Measurements from ENCODE around the gene GJB2. TPM values are rescaled to one million over a fixed set of nuclear protein-coding genes. Genes with fewer than 3 reads are reported as not detected.

Gene GJB2
- total and polyA plus RNA-seq, 10 of the 15 experiments (the other 5 are each of a cell fraction or from before 2014, with no cell fraction given) = 0.07 to 0.59 (median 0.31) TPM; not detected in 1

DNA sequence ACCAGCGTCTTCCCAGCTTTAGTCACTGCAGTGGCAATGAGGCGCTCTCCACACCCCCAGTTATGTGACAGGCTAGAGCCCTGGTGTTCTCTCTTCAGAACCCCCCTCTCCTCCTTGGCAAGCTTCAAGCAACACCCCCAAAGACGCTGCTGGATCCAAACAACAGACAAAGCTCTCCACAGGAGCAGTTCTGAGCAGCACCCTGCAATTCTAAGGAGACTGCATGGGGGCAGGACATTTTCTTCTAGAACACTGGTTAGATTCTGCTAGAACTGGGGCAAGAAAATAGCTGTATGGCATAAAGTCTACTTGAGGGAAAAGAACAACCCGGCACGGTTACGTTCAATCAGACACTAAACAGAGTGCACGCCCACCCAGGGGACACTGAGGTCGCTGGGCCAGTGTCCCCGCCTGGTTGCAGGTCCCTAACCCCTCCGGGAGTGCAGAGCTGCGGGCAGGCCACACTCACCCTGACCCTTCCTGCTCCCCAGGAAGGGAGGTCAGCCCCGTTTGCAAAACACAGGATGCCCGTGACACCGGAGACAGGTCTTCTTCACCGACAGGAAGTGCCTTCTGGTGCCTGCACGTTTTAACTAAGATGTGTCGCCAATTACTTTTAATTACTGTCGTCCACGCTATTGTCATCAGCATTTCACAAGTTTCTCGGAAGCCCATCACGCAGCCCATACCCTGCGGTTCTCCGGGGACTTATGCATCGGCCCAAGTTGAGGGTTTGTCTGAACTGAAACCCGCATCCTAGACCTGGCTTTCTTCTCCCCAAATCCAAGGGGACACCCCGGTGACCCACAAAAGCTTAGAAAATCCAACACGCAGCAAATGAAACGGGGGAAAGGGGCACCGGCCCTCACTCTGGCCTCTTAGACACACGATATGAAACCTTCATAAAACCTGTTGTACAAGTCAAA is 38.4 kb upstream of the GJB2 start:
- H3K36me3 ChIP-seq (ENCODE audit: control insufficient read depth in 2 of 2, insufficient read depth in 2 of 2, low read length in 1 of 2) = no peaks in the 10 kb centered on the region
- WGBS (ENCODE audit: insufficient coverage, insufficient replicate concordance, low lambda C conversion rate, missing lambda C conversion rate) = 46% methylated on average over 30 of the region's 30 CpGs
- intact Hi-C loops (cut with micrococcal nuclease; ENCODE audit: unreplicated experiment) = loop anchor here (10.0 kb wide), 1 partner anchor 64 kb away; no protein-coding TSS in a partner anchor

More for the DNA sequence above, 38.4 kb upstream of the GJB2 start:
- H4K20me1 ChIP-seq (ENCODE audit: control insufficient read depth, insufficient read depth) = no peaks in the 10 kb centered on the region
- peaks cover 6 to 12% of the 10 kb centered on the region in 2 experiments; a peak in 3 of 4 replicates for H3K27me3 ChIP-seq (replicated peaks in 1 of 2; ENCODE audit: control insufficient read depth in 2 of 2, insufficient read depth in 2 of 2, low read length in 1 of 2)
- no peak overlapping the region for H3K9ac ChIP-seq (ENCODE audit: control insufficient read depth, insufficient read depth, low read length)
- ChIA-PET RAD21 (ENCODE audit: unreplicated experiment) (no interaction called here), CTCF (no interaction called here), POLR2A (no interaction called here), SMC1A (ENCODE audit: uncharacterized antibody, unreplicated experiment) (no interaction called here)
- no peaks in the 10 kb centered on the region for H3K4me1 ChIP-seq (ENCODE audit: control insufficient read depth, insufficient read depth, low read length)
- peak overlapping the region; percentile 25; the same call in 1 of the 2 replicates for H3K4me2 ChIP-seq (ENCODE audit: control insufficient read depth, insufficient read depth)
- TF ChIP-seq KDM1A (IDR thresholded peaks at IDR 0.05; ENCODE audit: borderline replicate concordance) (no peak), SMARCA5 (IDR thresholded peaks at IDR 0.05) (no peak), TBL1XR1 (IDR thresholded peaks at IDR 0.05; ENCODE audit: low read depth, low read length) (no peak), STAT1 (conservative IDR thresholded peaks at IDR 0.05) (no peak), MTA3 (IDR thresholded peaks at IDR 0.05; ENCODE audit: borderline replicate concordance, low read length) (no peak), SMAD5 (IDR thresholded peaks at IDR 0.05; ENCODE audit: low read depth) (no peak), BMI1 (IDR thresholded peaks at IDR 0.05; ENCODE audit: borderline replicate concordance) (no peak), PML (IDR thresholded peaks at IDR 0.05; ENCODE audit: low read length) (no peak), SIX5 (IDR thresholded peaks at IDR 0.05; ENCODE audit: low read depth, low read length, severe bottlenecking) (no peak), BRCA1 (IDR thresholded peaks at IDR 0.05; ENCODE audit: low read depth, low read length) (no peak), POU2F2 (IDR thresholded peaks at IDR 0.05; ENCODE audit: borderline replicate concordance, low read depth, low read length) (no peak), RAD21 (IDR thresholded peaks at IDR 0.05; ENCODE audit: insufficient read depth, low read depth, low read length) (no peak), KLF5 (IDR thresholded peaks at IDR 0.05; ENCODE audit: partially characterized antibody) (no peak)
- TF ChIP-seq, protein P1, sequence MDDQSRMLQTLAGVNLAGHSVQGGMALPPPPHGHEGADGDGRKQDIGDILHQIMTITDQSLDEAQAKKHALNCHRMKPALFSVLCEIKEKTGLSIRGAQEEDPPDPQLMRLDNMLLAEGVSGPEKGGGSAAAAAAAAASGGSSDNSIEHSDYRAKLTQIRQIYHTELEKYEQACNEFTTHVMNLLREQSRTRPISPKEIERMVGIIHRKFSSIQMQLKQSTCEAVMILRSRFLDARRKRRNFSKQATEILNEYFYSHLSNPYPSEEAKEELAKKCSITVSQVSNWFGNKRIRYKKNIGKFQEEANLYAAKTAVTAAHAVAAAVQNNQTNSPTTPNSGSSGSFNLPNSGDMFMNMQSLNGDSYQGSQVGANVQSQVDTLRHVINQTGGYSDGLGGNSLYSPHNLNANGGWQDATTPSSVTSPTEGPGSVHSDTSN (IDR thresholded peaks at IDR 0.05; ENCODE audit: insufficient replicate concordance, low read depth, low read length) = no peak
- H3K27ac ChIP-seq (ENCODE audit: control insufficient read depth, insufficient read depth) = no peak overlapping the region
- no peak for DNase-seq (ENCODE audit: low read depth, low spot score)
- no peak for FAIRE-seq
- in situ Hi-C loops (cut with MboI) = no loop called here
- H2AFZ ChIP-seq (ENCODE audit: control insufficient read depth, low read depth, low read length) = no peak overlapping the region
- no peaks in the 10 kb centered on the region for H3K9me3 ChIP-seq (replicated peaks; ENCODE audit: control insufficient read depth, insufficient read depth, low read length)
- no TSS peak for BruUV-seq (replicated peaks)
- no peak overlapping the region for H3K4me3 ChIP-seq
- no peaks in the 10 kb centered on the region for H3K79me2 ChIP-seq (ENCODE audit: control insufficient read depth, insufficient read depth, low read length)
- ATAC-seq = no peak

Data from GM12878 (cell line).